ENCODE measurements around the gene KANK2.
"Not testable (repeated sequence)": the region's sequence is repeated elsewhere in the genome, so short reads cannot be mapped to it uniquely, and the experiment has no call there.

KANK2 gene

GRCh38 chr19:11137542-11138384, 59.6 kb downstream of the KANK2 start:
- DNase-seq: peak; percentile 67

DNA sequence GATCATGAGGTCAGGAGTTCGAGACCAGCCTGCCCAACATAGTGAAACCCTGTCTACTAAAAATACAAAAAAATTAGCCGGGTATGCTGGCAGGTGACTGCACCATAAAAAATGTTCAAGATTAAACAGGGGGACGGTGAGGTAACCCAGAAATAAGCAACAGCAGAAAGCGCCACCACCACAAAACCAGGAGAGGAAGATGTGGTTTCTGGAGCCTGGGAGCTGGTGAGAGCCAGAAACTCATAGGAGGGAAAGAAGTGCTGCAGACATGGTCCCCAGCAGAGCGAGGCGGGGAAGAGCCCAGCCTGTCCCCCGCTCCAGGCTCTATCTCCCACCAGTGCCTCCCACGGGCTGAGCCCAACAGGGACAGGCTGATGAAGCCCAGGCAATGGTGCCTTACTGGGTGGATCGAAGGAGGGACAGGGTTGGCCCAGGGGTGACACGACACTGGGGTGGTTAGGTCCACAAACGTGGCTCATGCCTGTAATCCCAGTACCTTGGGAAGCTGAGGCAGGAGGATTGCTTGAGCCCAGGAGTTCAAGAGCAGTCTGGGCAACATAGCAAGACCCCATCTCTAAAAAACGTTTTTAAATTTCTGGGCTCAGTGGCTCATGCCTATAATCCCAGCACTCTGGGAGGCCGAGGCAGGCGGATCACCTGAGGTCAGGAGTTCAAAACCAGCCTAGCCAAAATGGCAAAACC, 60.8 kb downstream of the KANK2 start:
- DNase-seq: no peak

DNA sequence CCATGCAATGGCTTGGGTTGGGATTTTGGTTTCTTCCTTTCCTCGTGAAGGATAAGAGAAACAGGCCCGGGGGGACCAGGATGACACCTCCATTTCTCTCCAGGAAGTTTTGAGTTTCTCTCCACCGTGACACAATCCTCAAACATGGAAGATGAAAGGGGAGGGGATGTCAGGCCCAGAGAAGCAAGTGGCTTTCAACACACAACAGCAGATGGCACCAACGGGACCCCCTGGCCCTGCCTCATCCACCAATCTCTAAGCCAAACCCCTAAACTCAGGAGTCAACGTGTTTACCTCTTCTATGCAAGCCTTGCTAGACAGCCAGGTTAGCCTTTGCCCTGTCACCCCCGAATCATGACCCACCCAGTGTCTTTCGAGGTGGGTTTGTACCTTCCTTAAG, 65.9 kb downstream of the KANK2 start:
- DNase-seq: no peak

- peak; percentile 80 for DNase-seq
Measured at GRCh38 chr19:11130824-11131455, 66.4 kb downstream of the KANK2 start.

DNA sequence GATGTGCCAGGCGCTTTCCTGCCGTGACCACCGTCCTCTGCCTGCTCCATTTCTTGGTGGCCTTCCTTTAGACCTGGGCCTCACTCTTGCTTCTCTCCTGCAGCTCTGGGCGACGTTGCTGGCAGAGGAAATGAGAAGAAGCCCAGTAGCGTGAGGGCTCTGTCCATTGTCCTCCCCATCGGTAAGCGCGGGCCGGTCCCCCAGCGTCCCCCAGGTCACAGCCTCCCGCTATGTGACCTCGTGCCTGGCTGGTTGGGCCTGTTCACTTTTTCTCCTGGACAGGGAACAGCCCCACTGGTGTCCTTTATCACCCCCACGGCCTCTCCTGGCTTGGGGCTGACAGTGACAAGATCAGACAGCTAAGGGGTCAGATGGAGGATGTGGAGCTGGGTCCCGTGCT, 69.4 kb downstream of the KANK2 start:
- no peak for DNase-seq

DNA sequence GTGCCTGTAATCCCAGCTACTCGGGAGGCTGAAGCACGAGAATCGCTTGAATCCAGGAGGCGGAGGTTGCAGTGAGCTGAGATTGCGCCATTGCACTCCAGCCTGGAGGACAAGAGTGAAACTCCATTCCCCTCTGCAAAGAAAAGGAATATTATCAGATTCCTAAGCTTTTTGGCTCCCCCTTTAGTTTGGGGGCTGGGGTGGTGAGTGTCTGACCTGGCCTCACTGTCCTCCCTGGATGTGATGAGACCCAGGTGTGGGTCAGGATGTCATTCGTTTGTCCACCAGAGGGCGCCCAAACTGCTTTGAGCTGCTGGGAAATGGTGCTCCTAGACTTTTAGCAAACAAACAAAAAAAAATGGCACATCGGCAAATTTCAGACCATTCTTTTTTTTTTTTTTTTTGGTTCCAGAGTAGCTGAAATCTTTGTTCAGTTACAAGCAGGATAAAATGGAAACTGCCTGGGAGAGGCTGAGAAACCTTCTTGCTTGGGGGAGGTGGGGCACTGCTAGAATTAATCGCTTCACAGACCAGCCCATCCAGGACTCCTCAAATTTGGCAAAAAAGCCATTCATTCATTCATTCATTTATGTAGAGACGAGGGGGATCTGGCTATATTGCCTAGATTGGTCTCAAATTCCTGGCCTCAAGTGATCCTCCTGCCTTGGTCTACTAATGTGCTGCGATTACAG, 71.2 kb downstream of the KANK2 start:
- DNase-seq: peak; percentile 81

- DNase-seq: not testable (repeated sequence)
Measured at GRCh38 chr19:11124157-11124556, 73.2 kb downstream of the KANK2 start.

DNA sequence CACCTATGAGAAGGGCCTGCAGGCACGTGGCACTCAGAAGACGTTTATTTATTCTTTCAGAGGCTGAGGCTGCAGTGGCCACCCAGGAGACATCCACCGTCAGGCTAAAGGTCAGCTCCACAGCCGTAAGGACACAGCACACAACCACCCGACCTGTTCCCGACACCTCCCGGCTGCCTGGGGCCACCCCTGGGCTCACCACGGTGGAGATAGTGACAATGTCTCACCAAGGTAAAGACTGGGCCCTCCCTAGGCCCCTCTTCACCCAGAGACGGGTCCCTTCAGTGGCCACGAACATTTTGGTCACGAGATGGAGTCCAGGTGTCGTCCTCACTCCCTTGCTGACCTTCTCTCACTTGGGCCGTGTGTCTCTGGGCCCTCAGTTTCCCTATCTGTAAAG, 74.2 kb downstream of the KANK2 start:
- DNase-seq: no peak

- DNase-seq: not testable (repeated sequence)
Measured at GRCh38 chr19:11121963-11122362, 75.4 kb downstream of the KANK2 start.

GRCh38 chr19:11116507-11116906, 80.8 kb downstream of the KANK2 start:
- DNase-seq: no peak

GRCh38 chr19:11115895-11116446, 81.4 kb downstream of the KANK2 start:
- no peak for DNase-seq

- DNase-seq: no peak
Measured at GRCh38 chr19:11115042-11115441, 82.3 kb downstream of the KANK2 start.

All from CD4-positive, alpha-beta T cell treated with Interleukin-17A for 1 hour (primary cell).